ENCODE results near the gene LDLRAD4.

LDLRAD4 gene

DNA sequence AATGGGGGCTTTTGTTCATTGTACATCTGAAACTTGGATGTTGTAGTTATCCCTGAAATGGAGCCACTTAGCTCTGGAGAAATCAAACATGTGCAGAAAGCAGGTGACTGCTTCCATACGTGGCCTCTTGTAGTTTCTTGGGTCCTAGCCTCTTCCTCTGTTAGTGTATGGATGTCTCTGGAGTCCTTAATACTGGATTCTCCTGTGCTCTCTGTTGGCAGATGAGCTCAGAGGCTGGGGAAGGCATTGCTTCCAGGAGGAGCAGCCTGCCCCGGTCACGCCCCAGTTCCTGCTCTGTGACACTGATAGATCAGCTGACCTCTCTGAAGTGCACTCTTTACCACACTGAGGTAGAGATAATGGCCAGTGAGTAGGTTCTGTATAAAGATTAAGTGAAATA lies 176.2 kb downstream of the LDLRAD4 start:
- DNase-seq: no peak

DNA sequence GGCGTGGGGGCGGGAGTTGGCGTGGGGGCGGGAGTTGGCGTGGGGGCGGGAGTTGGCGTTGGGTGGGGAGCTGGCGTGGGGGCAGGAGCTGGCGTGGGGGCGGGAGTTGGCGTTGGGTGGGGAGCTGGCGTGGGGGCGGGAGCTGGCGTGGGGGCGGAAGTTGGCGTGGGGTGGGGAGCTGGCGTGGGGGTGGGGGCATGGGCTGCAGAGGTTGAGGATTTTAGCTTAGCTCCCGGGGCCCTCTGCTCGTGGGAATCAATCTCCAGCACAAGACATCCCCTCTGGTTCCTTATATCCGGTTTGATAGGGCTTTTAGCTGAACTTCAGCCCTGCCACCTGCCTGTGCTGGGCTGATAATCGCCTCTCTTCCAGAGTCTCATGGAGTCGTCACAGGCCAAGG lies 177.0 kb downstream of the LDLRAD4 start:
- no peak for DNase-seq

GRCh38 chr18:13397504-13398163 lies 179.1 kb downstream of the LDLRAD4 start:
- no peak for DNase-seq

DNA sequence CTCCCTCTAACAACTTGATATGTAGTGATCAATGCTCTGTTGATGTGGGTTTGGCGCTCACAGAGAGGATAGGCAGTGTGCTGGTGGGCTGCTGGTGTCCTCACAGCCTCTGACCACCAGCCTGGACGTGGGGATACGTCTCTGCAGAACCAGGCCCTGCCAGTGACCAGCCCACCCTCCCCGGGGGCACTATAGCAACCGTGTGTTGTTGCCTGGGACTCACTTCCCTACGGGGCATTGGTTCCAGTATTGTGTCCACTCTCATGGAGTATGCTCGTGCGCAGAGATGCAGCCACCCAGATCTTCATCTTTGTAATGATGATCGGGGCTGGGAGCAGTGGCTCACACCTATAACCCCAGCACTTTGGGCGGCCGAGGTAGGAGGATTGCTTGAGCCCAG lies 180.1 kb downstream of the LDLRAD4 start:
- DNase-seq: no peak

DNA sequence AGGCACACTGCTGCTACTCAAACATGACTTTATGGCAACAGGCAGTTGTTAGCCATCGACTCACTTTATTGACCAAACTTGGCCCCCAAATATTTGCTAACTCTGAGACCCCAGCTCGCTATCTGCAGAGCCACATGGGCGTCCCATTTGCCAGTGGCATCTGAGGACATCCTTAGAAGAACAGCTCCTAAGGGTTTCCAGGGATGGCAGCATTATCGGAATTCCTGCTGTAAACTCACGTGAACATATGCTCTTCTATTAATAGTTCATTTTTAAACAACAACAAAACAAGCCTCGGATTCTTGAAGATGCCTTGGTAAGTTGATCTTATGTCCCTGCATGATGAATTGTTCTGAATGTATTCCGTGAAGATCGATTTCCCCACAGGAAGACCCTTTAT lies 181.0 kb downstream of the LDLRAD4 start:
- no peak for DNase-seq

- DNase-seq: no peak
Observed at GRCh38 chr18:13400636-13401315, 182.2 kb downstream of the LDLRAD4 start.

GRCh38 chr18:13401404-13401803 lies 182.8 kb downstream of the LDLRAD4 start:
- DNase-seq: no peak

- no peak for DNase-seq
Observed at GRCh38 chr18:13401826-13402225, 183.3 kb downstream of the LDLRAD4 start.

DNA sequence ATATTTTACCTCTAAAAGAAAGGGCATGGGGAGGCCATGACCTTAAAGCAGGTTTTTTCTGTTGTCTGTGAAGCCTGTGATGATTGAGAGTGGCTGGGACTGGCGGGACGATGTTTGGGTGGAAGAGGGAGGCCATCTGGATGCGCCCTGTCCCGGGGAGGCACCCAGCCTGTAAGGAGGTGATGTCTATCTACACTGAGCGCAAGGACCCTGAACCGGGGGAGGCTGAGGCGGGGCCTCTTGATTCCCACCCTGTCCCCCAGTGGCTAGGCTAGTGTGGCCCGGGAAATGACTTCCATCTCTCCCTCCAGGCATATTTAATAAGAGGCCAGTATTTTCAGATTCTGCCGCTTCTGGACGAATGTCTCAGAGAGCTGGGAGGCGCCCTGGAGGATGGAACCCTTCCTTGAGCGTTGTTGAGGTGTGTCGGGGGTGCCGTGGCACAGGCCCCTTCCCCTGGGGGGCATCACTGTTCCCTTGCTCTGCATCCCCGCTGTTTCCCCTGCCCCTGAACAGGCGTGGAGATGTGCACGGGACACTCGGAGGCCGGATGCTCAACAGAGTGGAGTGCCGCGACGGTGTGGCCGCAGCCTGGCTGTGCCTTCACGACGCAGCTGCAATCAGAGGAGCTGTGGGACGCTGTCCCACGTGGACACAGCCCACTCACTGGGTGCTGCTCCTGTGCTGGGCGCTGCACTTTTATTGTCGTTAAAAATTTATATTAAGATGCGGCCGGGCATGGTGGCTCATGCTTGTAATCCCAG lies 185.4 kb downstream of the LDLRAD4 start:
- no peak for DNase-seq

DNA sequence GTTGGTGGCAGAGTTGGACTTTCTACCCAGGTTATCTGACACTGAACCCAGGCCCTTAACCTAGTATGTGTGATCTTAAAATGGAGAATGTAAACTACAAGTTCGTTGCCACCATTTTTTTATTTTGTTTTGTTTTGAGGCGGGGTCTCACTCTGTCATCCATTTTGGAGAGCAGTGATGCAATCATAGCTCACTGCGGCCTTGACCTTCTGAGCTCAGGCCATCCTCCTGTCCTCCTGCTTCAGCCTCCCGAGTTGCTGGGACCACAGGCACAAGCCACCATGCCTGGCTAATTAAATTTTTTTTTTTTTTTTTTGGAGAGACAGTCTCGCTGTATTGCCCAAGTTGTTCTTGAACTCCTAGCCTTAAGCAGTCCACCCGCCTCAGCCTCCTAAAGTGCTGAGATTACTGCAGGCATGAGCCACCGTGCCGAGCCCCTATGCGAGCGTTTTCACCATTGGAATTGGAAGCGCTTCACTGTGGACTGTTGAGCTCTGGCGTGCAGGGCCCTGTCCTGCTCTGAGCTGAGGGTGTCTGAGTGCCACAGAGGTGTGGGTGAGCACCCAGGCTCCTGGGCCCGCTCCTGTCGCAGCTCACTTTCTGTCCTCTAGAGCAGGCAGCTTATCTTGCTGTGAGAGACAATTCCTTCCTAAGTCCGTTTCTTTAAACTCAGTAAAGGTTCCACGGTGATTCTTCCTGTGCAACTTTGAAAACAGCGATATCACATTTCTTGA lies 186.9 kb downstream of the LDLRAD4 start:
- no peak for DNase-seq

GRCh38 chr18:13406049-13406615 lies 187.6 kb downstream of the LDLRAD4 start:
- DNase-seq: no peak

- no peak for DNase-seq
Observed at GRCh38 chr18:13406736-13407135, 188.2 kb downstream of the LDLRAD4 start.

- no peak for DNase-seq
Observed at GRCh38 chr18:13407484-13407883, 188.9 kb downstream of the LDLRAD4 start.

DNA sequence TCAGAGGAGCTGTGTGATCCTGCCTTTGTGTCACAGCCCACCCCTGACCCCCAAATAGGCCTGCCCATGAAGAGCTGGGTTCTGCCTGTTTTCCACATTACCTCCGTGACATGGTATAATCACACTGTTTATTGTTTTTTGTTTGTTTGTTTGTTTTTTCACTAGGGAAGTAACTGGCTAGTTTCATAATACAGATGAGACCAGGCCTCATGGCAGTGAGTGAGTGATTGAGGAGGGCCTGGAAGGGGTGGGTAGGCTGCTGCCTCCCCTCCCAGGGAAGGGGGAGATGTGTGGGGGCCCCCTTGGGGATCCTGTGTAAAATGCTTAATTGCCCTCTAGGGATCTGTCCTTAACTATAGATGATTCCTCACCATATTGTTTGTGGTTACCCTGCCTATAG lies 190.5 kb downstream of the LDLRAD4 start:
- no peak for DNase-seq

GRCh38 chr18:13409997-13410396 lies 191.4 kb downstream of the LDLRAD4 start:
- DNase-seq: no peak

DNA sequence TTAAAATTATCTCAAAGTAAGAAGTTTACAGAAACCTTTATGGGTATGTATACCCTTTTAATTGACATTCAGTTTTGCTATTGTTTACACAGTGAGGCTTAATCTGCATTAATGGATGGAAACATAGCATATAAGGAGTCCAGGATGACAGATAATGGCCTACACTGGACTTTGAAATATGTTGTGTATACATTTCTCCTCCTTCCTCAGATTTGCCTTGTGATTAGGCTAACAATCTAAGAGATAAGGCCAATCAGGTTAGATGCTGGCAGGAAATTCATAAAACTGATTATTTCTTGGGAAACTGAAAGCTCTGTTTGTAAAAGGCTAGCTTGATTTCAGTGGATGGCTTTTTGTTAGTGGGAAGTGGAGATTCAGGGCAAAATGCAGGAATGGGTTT lies 191.9 kb downstream of the LDLRAD4 start:
- no peak for DNase-seq

GRCh38 chr18:13412017-13412416 lies 193.5 kb downstream of the LDLRAD4 start:
- DNase-seq: no peak

DNA sequence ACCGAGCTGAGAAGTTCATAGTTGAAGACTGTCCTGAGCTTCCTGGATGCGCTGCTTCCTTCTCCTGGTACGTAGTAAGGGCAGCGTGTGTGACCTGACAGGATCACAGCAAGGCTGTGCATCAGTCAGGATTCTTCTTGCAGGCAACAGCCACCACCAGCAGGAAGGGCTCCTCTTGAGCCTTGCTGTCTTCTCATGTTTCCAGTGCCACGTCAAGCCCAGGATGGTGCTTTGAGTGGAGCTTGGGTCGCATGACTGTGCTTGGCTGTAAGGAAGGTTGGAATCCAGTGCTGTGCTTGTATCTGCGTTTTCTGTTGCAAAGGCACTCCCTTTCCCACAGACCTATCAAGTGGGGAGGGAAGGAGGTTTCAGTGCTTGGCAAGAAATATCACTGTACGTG lies 194.3 kb downstream of the LDLRAD4 start:
- DNase-seq: no peak

GRCh38 chr18:13414102-13414501 lies 195.5 kb downstream of the LDLRAD4 start:
- no peak for DNase-seq

GRCh38 chr18:13414521-13414920 lies 196.0 kb downstream of the LDLRAD4 start:
- no peak for DNase-seq

DNA sequence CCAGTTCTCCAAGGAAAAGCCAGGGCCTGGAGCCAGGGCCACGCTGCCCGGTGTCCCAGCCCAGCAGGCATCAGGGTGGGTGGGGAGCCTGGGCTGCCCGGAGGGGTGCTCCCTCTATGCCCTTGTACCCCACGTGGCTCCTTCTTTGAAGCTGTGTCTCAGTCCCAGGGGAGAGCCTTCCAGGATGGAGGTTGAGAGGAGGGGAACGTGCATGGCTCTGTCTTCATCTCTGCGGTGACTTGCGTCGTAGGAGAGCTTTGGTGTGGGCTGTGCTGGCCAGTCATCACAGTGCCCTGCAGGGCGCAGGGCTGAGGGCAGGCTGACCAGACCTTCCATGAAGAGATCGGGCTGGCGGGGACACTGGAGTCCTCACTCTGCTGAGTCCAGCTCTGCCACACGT lies 197.2 kb downstream of the LDLRAD4 start:
- DNase-seq: no peak

- no peak for DNase-seq
Observed at GRCh38 chr18:13416208-13416607, 197.6 kb downstream of the LDLRAD4 start.

DNA sequence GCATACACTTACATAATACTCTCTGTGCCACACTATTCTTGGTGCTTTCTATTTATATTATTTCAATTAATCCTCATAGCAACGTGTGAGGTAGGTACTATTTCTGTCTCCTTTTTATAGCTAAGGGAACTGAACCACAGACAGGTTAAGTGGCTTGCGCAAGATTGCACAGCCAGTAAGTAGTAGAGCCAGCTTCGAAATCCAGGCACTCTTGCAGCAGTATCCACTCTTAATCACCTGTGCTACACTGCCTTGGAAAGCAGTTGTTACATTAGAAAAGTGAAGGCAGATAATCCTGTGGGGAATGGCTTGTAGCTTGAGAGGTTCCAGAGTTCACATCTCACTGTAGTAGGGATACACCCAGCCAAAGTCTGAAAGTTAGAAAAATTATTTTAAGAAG lies 198.3 kb downstream of the LDLRAD4 start:
- DNase-seq: no peak

Measured in DMS 273 treated with DMSO at 0.1 percent for 48 hours (cell line).